PC-9 (cell line): ENCODE measurements around the gene RCOR1. TPM values are rescaled to one million over a fixed set of nuclear protein-coding genes. Genes with fewer than 3 reads are reported as not detected.

Source experiments
- BruUV-seq: library from RNA; stranded (reverse); fragments of 400-500 nt; replicated peaks from 2 replicates; lab custom pipeline; 2021; lab: Mats Ljungman, UMichigan
- CTCF ChIA-PET: fragments of 300-600 bp; sonication (Branson Sonifier 250); formaldehyde crosslinking; loops from one replicate; lab custom pipeline; 2022; ENCODE audit warnings: antibody characterized with exemption; lab: Charles Lee
- POLR2A ChIA-PET: fragments of 300-600 bp; sonication (Branson Sonifier 250); formaldehyde crosslinking; loops from one replicate; lab custom pipeline; 2022; ENCODE audit warnings: antibody characterized with exemption; ENCODE audit not compliant: unreplicated experiment; lab: Charles Lee
- DNase-seq, 2 experiments: peaks; one replicate each; pipeline versions ENCODE4 v3.0.0 to v3.0.0-alpha.2; 2015 to 2022; ENCODE audit warnings: mixed read lengths in 1 of 2
- H2AFZ ChIP-seq: fragments of 200-600 bp; sonication (generic); 2 replicates; pipeline ENCODE4 v1.8.1; 2017; ENCODE audit warnings: antibody characterized with exemption
- H3F3A ChIP-seq: fragments of 200-600 bp; sonication (generic); 2 replicates; pipeline ENCODE4 v1.8.1; 2017; ENCODE audit warnings: antibody characterized with exemption, mild to moderate bottlenecking, low read depth; ENCODE audit not compliant: insufficient read depth
- H3K27ac ChIP-seq: fragments of 200-600 bp; sonication (generic); 2 replicates; pipeline ENCODE4 v1.6.1; 2016; ENCODE audit warnings: mixed run types
- H3K27me3 ChIP-seq: fragments of 200-600 bp; sonication (generic); 2 replicates; pipeline ENCODE4 v1.6.1; 2016; ENCODE audit warnings: low read depth, mixed run types; ENCODE audit not compliant: insufficient read depth
- H3K36me3 ChIP-seq: fragments of 200-600 bp; sonication (generic); 2 replicates; pipeline ENCODE4 v1.6.1; 2016; ENCODE audit warnings: low read depth, mixed run types
- H3K4me1 ChIP-seq: fragments of 200-600 bp; sonication (generic); replicated peaks from 2 replicates; pipeline ENCODE4 v1.6.1; 2016; ENCODE audit warnings: mixed run types; ENCODE audit not compliant: insufficient read depth
- H3K4me2 ChIP-seq: fragments of 200-600 bp; sonication (generic); 2 replicates; pipeline ENCODE4 v1.6.1; 2017; ENCODE audit warnings: mixed run types
- H3K4me3 ChIP-seq: fragments of 200-600 bp; sonication (generic); 2 replicates; pipeline ENCODE4 v1.6.1; 2016; ENCODE audit warnings: mixed run types
- H3K79me2 ChIP-seq: fragments of 200-600 bp; sonication (generic); 2 replicates; pipeline ENCODE4 v1.6.1; 2017; ENCODE audit warnings: low read depth, mixed run types
- H3K9me2 ChIP-seq: fragments of 200-600 bp; sonication (generic); 2 replicates; pipeline ENCODE4 v1.8.1; 2017; ENCODE audit warnings: mild to moderate bottlenecking; ENCODE audit not compliant: insufficient read depth
- H3K9me3 ChIP-seq: fragments of 200-600 bp; sonication (generic); 2 replicates; pipeline ENCODE4 v1.8.1; 2016; ENCODE audit warnings: low read depth; ENCODE audit not compliant: insufficient read depth
- H4K20me1 ChIP-seq: fragments of 200-600 bp; sonication (generic); 2 replicates; pipeline ENCODE4 v1.8.1; 2017; ENCODE audit not compliant: insufficient read depth
- CTCF ChIP-seq: fragments of 200-600 bp; sonication (generic); conservative IDR thresholded peaks from 2 replicates; pipeline ENCODE4 v1.6.1; 2017; ENCODE audit warnings: mixed run types, antibody characterized with exemption, mild to moderate bottlenecking, moderate library complexity
- EZH2 ChIP-seq: fragments of 200-600 bp; sonication (generic); IDR thresholded peaks from 2 replicates; pipeline ENCODE4 v1.8.0; 2017; ENCODE audit warnings: antibody characterized with exemption, low read depth
- intact Hi-C: fragments of 100-400 bp; cut with micrococcal nuclease; formaldehyde crosslinking; loops from one replicate; pipeline ENCODE4 v1.10.0; 2022; ENCODE audit not compliant: unreplicated experiment
- total RNA-seq: library from RNA; stranded (reverse); gene quantifications from 2 replicates; pipeline ENCODE4 v1.2.3, GENCODE V29; 2021

RCOR1 gene
- total RNA-seq, 1 experiment from 2014 or later, result 67.2 TPM

DNA sequence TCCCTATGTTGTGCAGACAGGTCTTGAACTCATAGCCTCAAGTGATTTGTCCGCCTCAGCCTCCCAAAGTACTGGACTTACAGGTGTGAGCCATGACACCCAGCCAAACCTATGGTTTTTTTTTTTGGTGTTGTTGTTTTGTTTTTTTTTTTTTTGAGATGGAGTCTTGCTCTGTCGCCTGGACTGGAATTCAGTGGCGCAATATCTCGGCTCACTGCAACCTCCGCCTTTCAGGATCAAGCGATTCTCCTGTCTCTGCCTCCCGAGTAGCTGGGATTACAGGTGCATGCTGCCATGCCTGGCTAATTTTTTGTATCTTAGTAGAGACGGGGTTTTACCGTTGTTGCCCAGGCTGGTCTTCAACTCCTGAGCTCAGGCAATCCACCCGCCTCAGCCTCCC, 11.3 kb upstream of the RCOR1 start:
- Histone ChIP-seq H2AFZ (no peak overlapping the region), H3K27me3 (no peaks in the 10 kb centered on the region), H3K79me2 (no peaks in the 10 kb centered on the region), H3K9me3 (no peaks in the 10 kb centered on the region), H3K4me1 (peaks cover 29% of the 10 kb centered on the region), H3K27ac (no peak overlapping the region), H3K9me2 (no peaks in the 10 kb centered on the region), H3F3A (peaks cover 34% of the 10 kb centered on the region), H3K4me2 (no peak overlapping the region), H3K4me3 (no peak overlapping the region), H3K36me3 (no peaks in the 10 kb centered on the region), H4K20me1 (no peaks in the 10 kb centered on the region)
- intact Hi-C loops, result no loop called here
- TF ChIP-seq CTCF (no peak), EZH2 (no peak)
- no peak for DNase-seq
- TSS peak; percentile 5 for BruUV-seq
- POLR2A ChIA-PET, result no interaction called here
- CTCF ChIA-PET, result no interaction called here

GRCh38 chr14:102583726-102584125, 8.7 kb upstream of the RCOR1 start:
- Histone ChIP-seq H3K9me3 (no peaks in the 10 kb centered on the region), H3K4me3 (no peak overlapping the region), H3K4me1 (peaks cover 29% of the 10 kb centered on the region), H3K27ac (no peak overlapping the region), H3K4me2 (no peak overlapping the region), H2AFZ (no peak overlapping the region), H3K27me3 (no peaks in the 10 kb centered on the region), H4K20me1 (no peaks in the 10 kb centered on the region), H3F3A (peaks cover 44% of the 10 kb centered on the region), H3K9me2 (no peaks in the 10 kb centered on the region), H3K79me2 (no peaks in the 10 kb centered on the region), H3K36me3 (no peaks in the 10 kb centered on the region)
- no peak for TF ChIP-seq CTCF
- TF ChIP-seq EZH2, result no peak
- no peak for DNase-seq
- no TSS peak for BruUV-seq
- POLR2A ChIA-PET, result no interaction called here
- intact Hi-C loops, result no loop called here
- CTCF ChIA-PET, result no interaction called here

- H3K9me3 ChIP-seq, result no peaks in the 10 kb centered on the region
- no peaks in the 10 kb centered on the region for H3K36me3 ChIP-seq
- TF ChIP-seq CTCF (no peak), EZH2 (no peak)
- peaks cover 5% of the 10 kb centered on the region; the same call in 1 of the 2 replicates for H3K79me2 ChIP-seq
- no peaks in the 10 kb centered on the region for H4K20me1 ChIP-seq
- H3K27ac ChIP-seq, result no peak overlapping the region
- peaks cover 25% of the 10 kb centered on the region for H3K4me1 ChIP-seq
- H3F3A ChIP-seq, result peaks cover 44% of the 10 kb centered on the region
- peak; percentile 53 to 82 for DNase-seq
- CTCF ChIA-PET, result interaction anchor here (0.5 to 1.5 kb wide), 4 partner anchors 9 to 710 kb away, joined by 3 to 9 read pairs (median 4); no protein-coding TSS in a partner anchor
- H3K4me2 ChIP-seq, result peak overlapping the region; percentile 18
- BruUV-seq, result TSS peak; percentile 25
- intact Hi-C loops, result no loop called here
- no peaks in the 10 kb centered on the region for H3K27me3 ChIP-seq
- no peak overlapping the region for H2AFZ ChIP-seq
- H3K9me2 ChIP-seq, result no peaks in the 10 kb centered on the region
- POLR2A ChIA-PET, result interaction anchor here (0.6 to 1.2 kb wide), 9 partner anchors 17 to 981 kb away, joined by 3 to 8 read pairs (median 5); no protein-coding TSS in a partner anchor
- H3K4me3 ChIP-seq, result no peak overlapping the region
Measured at GRCh38 chr14:102584871-102585869, 7.3 kb upstream of the RCOR1 start.
